Measurements from ENCODE around the gene PIGP.

Gene PIGP

GRCh38 chr21:37032877-37033471, 39.9 kb downstream of the PIGP start:
- peak; percentile 27 for DNase-seq (ENCODE audit: extremely low read depth, low read depth)
- no peak overlapping the region for H3K4me3 ChIP-seq (replicated peaks; ENCODE audit: low read depth, low read length)
- TF ChIP-seq CTCF (IDR thresholded peaks at IDR 0.05; ENCODE audit: low read depth, low read length, missing control alignments) = no peak

- H3K4me3 ChIP-seq (replicated peaks; ENCODE audit: low read depth, low read length) = no peak overlapping the region
- no peak for DNase-seq (ENCODE audit: extremely low read depth, low read depth)
- no peak for TF ChIP-seq CTCF (IDR thresholded peaks at IDR 0.05; ENCODE audit: low read depth, low read length, missing control alignments)
Measured at GRCh38 chr21:37032293-37032692, 40.6 kb downstream of the PIGP start.

GRCh38 chr21:37030864-37031263, 42.0 kb downstream of the PIGP start:
- DNase-seq (ENCODE audit: extremely low read depth, low read depth) = no peak
- TF ChIP-seq CTCF (IDR thresholded peaks at IDR 0.05; ENCODE audit: low read depth, low read length, missing control alignments) = no peak
- no peak overlapping the region for H3K4me3 ChIP-seq (replicated peaks; ENCODE audit: low read depth, low read length)

- no peak for DNase-seq (ENCODE audit: extremely low read depth, low read depth)
- H3K4me3 ChIP-seq (replicated peaks; ENCODE audit: low read depth, low read length) = no peak overlapping the region
- TF ChIP-seq CTCF (IDR thresholded peaks at IDR 0.05; ENCODE audit: low read depth, low read length, missing control alignments) = no peak
Measured at GRCh38 chr21:37028570-37028969, 44.3 kb downstream of the PIGP start.

GRCh38 chr21:37026499-37026898, 46.4 kb downstream of the PIGP start:
- H3K4me3 ChIP-seq (replicated peaks; ENCODE audit: low read depth, low read length) = no peak overlapping the region
- no peak for DNase-seq (ENCODE audit: extremely low read depth, low read depth)
- no peak for TF ChIP-seq CTCF (IDR thresholded peaks at IDR 0.05; ENCODE audit: low read depth, low read length, missing control alignments)

GRCh38 chr21:37017951-37018679, 54.8 kb downstream of the PIGP start:
- no peak for TF ChIP-seq CTCF (IDR thresholded peaks at IDR 0.05; ENCODE audit: low read depth, low read length, missing control alignments)
- no peak for DNase-seq (ENCODE audit: extremely low read depth, low read depth)
- no peak overlapping the region for H3K4me3 ChIP-seq (replicated peaks; ENCODE audit: low read depth, low read length)
